ENCODE results near the gene TEX48. TPM values are rescaled to one million over a fixed set of nuclear protein-coding genes. Genes with fewer than 3 reads are reported as not detected.

The TEX48 gene
- total and polyA plus RNA-seq, 2 experiments from 2014 or later = not detected

DNA sequence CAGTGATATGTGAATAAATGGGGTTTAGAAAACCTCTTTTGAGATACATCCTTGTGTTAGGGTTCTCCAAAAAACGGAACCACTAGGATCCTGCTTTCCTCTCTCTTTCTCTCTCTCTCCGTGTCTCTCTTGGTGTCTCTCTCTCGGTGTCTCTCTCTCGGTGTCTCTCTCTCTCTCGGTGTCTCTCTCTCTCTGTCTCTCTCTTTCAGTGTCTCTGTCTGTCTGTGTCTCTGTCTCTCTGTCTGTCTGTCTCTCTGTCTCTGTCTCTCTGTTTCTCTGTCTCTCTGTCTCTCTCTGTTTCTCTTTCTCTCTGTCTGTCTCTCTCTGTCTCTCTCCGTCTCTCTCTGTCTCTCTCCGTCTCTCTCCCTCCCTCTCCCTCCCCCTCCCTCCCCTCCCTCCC is 7.8 kb upstream of the TEX48 start:
- no peak overlapping the region for H3K4me3 ChIP-seq
- H3K36me3 ChIP-seq (ENCODE audit: low read depth) = no peaks in the 10 kb centered on the region
- TF ChIP-seq EZH2phosphoT487 (IDR thresholded peaks at IDR 0.05; ENCODE audit: insufficient read depth, low read depth) (no peak), EZH2 (IDR thresholded peaks at IDR 0.05; ENCODE audit: insufficient read depth, poor library complexity, severe bottlenecking) (no peak)
- H4K20me1 ChIP-seq (ENCODE audit: insufficient read depth) = no peaks in the 10 kb centered on the region
- peaks cover 49% of the 10 kb centered on the region for H3F3A ChIP-seq (ENCODE audit: insufficient read depth)
- H3K27ac ChIP-seq = no peak overlapping the region
- 89 to 94% methylated on average over 2 to 7 of the region's 7 CpGs for WGBS, 2 experiments (ENCODE audit: low coverage in 1 of 2, low lambda C conversion rate in 2 of 2, missing lambda C conversion rate in 2 of 2)
- no peaks in the 10 kb centered on the region for H3K79me2 ChIP-seq (ENCODE audit: insufficient read depth)
- H3K9me2 ChIP-seq (ENCODE audit: insufficient read depth) = no peaks in the 10 kb centered on the region
- DNase-seq = no peak
- no peak overlapping the region for H2AFZ ChIP-seq
- peaks cover 38% of the 10 kb centered on the region for H3K4me1 ChIP-seq (ENCODE audit: insufficient read depth)
- no peaks in the 10 kb centered on the region for H3K9me3 ChIP-seq (ENCODE audit: low read depth)
- in situ Hi-C loops (cut with MboI) = loop anchor here (5.0 to 10.0 kb wide), 2 partner anchors 45 to 322 kb away; no protein-coding TSS in a partner anchor
- H3K4me2 ChIP-seq (ENCODE audit: unreplicated experiment) = no peak overlapping the region
- no peaks in the 10 kb centered on the region for H3K27me3 ChIP-seq (replicated peaks; ENCODE audit: insufficient read depth)
- H3K9ac ChIP-seq = no peak overlapping the region

DNA sequence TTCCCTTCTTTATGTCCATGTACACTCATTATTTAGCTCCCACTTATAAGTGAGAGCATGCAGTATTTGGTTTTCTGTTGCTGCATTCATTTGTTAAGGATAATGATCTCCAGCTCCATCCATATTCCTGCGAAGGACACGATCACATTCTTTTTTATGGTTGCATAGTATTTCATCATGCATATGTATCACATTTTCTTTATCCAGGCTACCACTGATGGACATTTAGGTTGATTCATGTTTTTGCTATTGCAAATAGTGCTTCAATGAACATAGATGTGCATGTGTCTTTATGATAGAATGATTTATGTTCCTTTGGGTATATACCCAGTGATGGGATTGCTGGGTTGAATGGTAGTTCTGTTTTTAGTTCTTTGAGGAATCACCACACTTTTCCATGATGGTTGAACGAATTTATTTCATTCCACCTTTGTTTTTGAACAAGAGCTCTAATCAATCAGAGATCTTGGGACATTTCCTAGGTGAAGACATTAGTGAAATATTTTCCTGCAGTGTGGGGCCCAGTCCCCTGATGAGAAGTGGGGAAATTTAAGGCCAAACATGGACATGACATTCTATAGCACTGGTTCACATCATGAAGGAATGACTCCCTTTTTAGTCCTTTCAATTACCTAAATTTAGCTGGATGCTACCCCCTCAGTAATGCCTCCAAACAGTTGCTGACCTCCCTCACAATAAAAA is 7.1 kb upstream of the TEX48 start:
- in situ Hi-C loops (cut with MboI) = loop anchor here (5.0 to 10.0 kb wide), 2 partner anchors 46 to 323 kb away; no protein-coding TSS in a partner anchor
- no peak overlapping the region for H3K4me2 ChIP-seq (ENCODE audit: unreplicated experiment)

DNA sequence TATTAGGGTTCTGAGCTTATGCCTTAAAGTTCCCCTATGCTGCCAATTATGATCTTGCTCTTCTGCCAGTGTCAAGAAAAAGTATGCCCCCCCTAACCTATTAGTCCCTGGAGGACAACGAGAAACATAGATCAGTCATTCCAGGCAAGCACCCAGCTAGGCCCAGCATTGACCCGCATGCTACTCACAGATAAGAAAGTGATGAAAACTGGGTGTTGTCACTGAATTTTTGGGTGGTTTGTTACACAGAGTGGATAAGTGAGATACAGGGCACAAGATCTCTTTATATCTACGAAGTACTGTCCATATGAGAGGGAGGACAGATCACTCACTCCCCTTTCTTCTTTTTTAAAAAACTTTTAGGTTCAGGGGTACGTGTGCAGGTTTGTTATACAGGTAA is 6.4 kb upstream of the TEX48 start:
- no peaks in the 10 kb centered on the region for H3K79me2 ChIP-seq (ENCODE audit: insufficient read depth)
- in situ Hi-C loops (cut with MboI) = loop anchor here (5.0 to 10.0 kb wide), 2 partner anchors 46 to 324 kb away; no protein-coding TSS in a partner anchor
- no peaks in the 10 kb centered on the region for H3K9me2 ChIP-seq (ENCODE audit: insufficient read depth)
- H3K27ac ChIP-seq = no peak overlapping the region
- H3K4me1 ChIP-seq (ENCODE audit: insufficient read depth) = peaks cover 25% of the 10 kb centered on the region
- no peaks in the 10 kb centered on the region for H3K9me3 ChIP-seq (ENCODE audit: low read depth)
- no peak overlapping the region for H3K9ac ChIP-seq
- no peak overlapping the region for H2AFZ ChIP-seq
- H3K27me3 ChIP-seq (replicated peaks; ENCODE audit: insufficient read depth) = no peaks in the 10 kb centered on the region
- H4K20me1 ChIP-seq (ENCODE audit: insufficient read depth) = no peaks in the 10 kb centered on the region
- DNase-seq = no peak
- no peak overlapping the region for H3K4me3 ChIP-seq
- WGBS, 2 experiments (ENCODE audit: low coverage in 1 of 2, low lambda C conversion rate in 2 of 2, missing lambda C conversion rate in 2 of 2) = 88 to 90% methylated on average over 4 of the region's 4 CpGs
- H3K36me3 ChIP-seq (ENCODE audit: low read depth) = no peaks in the 10 kb centered on the region
- no peak for TF ChIP-seq EZH2phosphoT487 (IDR thresholded peaks at IDR 0.05; ENCODE audit: insufficient read depth, low read depth)
- no peak for TF ChIP-seq EZH2 (IDR thresholded peaks at IDR 0.05; ENCODE audit: insufficient read depth, poor library complexity, severe bottlenecking)
- peaks cover 36% of the 10 kb centered on the region for H3F3A ChIP-seq (ENCODE audit: insufficient read depth)
- no peak overlapping the region for H3K4me2 ChIP-seq (ENCODE audit: unreplicated experiment)

More for the DNA sequence above, 7.1 kb upstream of the TEX48 start:
- Histone ChIP-seq H3K9me3 (ENCODE audit: low read depth) (no peaks in the 10 kb centered on the region), H4K20me1 (ENCODE audit: insufficient read depth) (no peaks in the 10 kb centered on the region), H3K27ac (no peak overlapping the region), H3K9me2 (ENCODE audit: insufficient read depth) (no peaks in the 10 kb centered on the region), H3F3A (ENCODE audit: insufficient read depth) (peaks cover 41% of the 10 kb centered on the region), H2AFZ (no peak overlapping the region), H3K36me3 (ENCODE audit: low read depth) (no peaks in the 10 kb centered on the region), H3K79me2 (ENCODE audit: insufficient read depth) (no peaks in the 10 kb centered on the region), H3K27me3 (replicated peaks; ENCODE audit: insufficient read depth) (no peaks in the 10 kb centered on the region), H3K9ac (no peak overlapping the region), H3K4me1 (ENCODE audit: insufficient read depth) (peaks cover 31% of the 10 kb centered on the region), H3K4me3 (no peak overlapping the region)
- TF ChIP-seq EZH2 (IDR thresholded peaks at IDR 0.05; ENCODE audit: insufficient read depth, poor library complexity, severe bottlenecking) = no peak
- TF ChIP-seq EZH2phosphoT487 (IDR thresholded peaks at IDR 0.05; ENCODE audit: insufficient read depth, low read depth) = no peak
- DNase-seq = no peak
- WGBS, 2 experiments (ENCODE audit: low coverage in 1 of 2, low lambda C conversion rate in 2 of 2, missing lambda C conversion rate in 2 of 2) = 98% methylated on average over 3 of the region's 3 CpGs

GRCh38 chr9:114687034-114687433 is 5.0 kb upstream of the TEX48 start:
- DNase-seq = peak; percentile 56
- in situ Hi-C loops (cut with MboI) = loop anchor here (5.0 to 10.0 kb wide), 2 partner anchors 48 to 325 kb away; no protein-coding TSS in a partner anchor

More at GRCh38 chr9:114687034-114687433, 5.0 kb upstream of the TEX48 start:
- H3K9me3 ChIP-seq (ENCODE audit: low read depth) = no peaks in the 10 kb centered on the region
- H3K9ac ChIP-seq = no peak overlapping the region
- H3F3A ChIP-seq (ENCODE audit: insufficient read depth) = peaks cover 25% of the 10 kb centered on the region
- no peak overlapping the region for H3K27ac ChIP-seq
- peaks cover 22% of the 10 kb centered on the region for H3K4me1 ChIP-seq (ENCODE audit: insufficient read depth)
- TF ChIP-seq EZH2phosphoT487 (IDR thresholded peaks at IDR 0.05; ENCODE audit: insufficient read depth, low read depth) (0 out of 2 replicates have a peak, but pooled peaks have one; percentile 74), EZH2 (IDR thresholded peaks at IDR 0.05; ENCODE audit: insufficient read depth, poor library complexity, severe bottlenecking) (no peak)
- H3K79me2 ChIP-seq (ENCODE audit: insufficient read depth) = no peaks in the 10 kb centered on the region
- H3K4me2 ChIP-seq (ENCODE audit: unreplicated experiment) = no peak overlapping the region
- H4K20me1 ChIP-seq (ENCODE audit: insufficient read depth) = no peaks in the 10 kb centered on the region
- H2AFZ ChIP-seq = no peak overlapping the region
- H3K36me3 ChIP-seq (ENCODE audit: low read depth) = no peaks in the 10 kb centered on the region
- H3K27me3 ChIP-seq (replicated peaks; ENCODE audit: insufficient read depth) = no peaks in the 10 kb centered on the region
- H3K4me3 ChIP-seq = no peak overlapping the region
- H3K9me2 ChIP-seq (ENCODE audit: insufficient read depth) = no peaks in the 10 kb centered on the region

Data from GM23248 (cell line).